ENCODE results near the gene SEPTIN12.

SEPTIN12 gene

GRCh38 chr16:4737545-4737944 lies 50.6 kb downstream of the SEPTIN12 start:
- no peaks in the 10 kb centered on the region for H3K27me3 ChIP-seq (ENCODE audit: insufficient read depth, poor library complexity, severe bottlenecking)
- no peak for DNase-seq (ENCODE audit: low spot score)
- H3K4me3 ChIP-seq (ENCODE audit: severe bottlenecking) = no peak overlapping the region
- H3K27ac ChIP-seq (ENCODE audit: poor library complexity, severe bottlenecking) = no peak overlapping the region
- no peaks in the 10 kb centered on the region; the same call in 1 of the 2 replicates for H3K36me3 ChIP-seq (ENCODE audit: low read depth)
- no peaks in the 10 kb centered on the region for H3K9me3 ChIP-seq (ENCODE audit: severe bottlenecking)
- no peak for TF ChIP-seq CTCF (IDR thresholded peaks at IDR 0.05; ENCODE audit: poor library complexity, severe bottlenecking)
- H3K4me1 ChIP-seq (ENCODE audit: insufficient read depth, poor library complexity, severe bottlenecking) = no peaks in the 10 kb centered on the region
- no peak for ATAC-seq (ENCODE audit: low read depth)

GRCh38 chr16:4736546-4736945 lies 51.6 kb downstream of the SEPTIN12 start:
- Histone ChIP-seq H3K4me1 (ENCODE audit: insufficient read depth, poor library complexity, severe bottlenecking) (no peaks in the 10 kb centered on the region), H3K4me3 (ENCODE audit: severe bottlenecking) (no peak overlapping the region), H3K9me3 (ENCODE audit: severe bottlenecking) (no peaks in the 10 kb centered on the region), H3K27me3 (ENCODE audit: insufficient read depth, poor library complexity, severe bottlenecking) (no peaks in the 10 kb centered on the region), H3K27ac (ENCODE audit: poor library complexity, severe bottlenecking) (no peak overlapping the region), H3K36me3 (ENCODE audit: low read depth) (peaks cover 5% of the 10 kb centered on the region)
- DNase-seq (ENCODE audit: low spot score) (no peak), ATAC-seq (ENCODE audit: low read depth) (no peak)
- TF ChIP-seq CTCF (IDR thresholded peaks at IDR 0.05; ENCODE audit: poor library complexity, severe bottlenecking) = no peak

GRCh38 chr16:4734730-4735535 lies 53.2 kb downstream of the SEPTIN12 start:
- H3K4me1 ChIP-seq (ENCODE audit: insufficient read depth, poor library complexity, severe bottlenecking) = no peaks in the 10 kb centered on the region

GRCh38 chr16:4734063-4734729 lies 53.9 kb downstream of the SEPTIN12 start, which contains the start of the genes ANKS3 and DNAAF8:
TSS of gene ANKS3 (minus strand) at chr16:4734271. CDS start at chr16:4730149, 4,122 bp downstream.
TSS of gene DNAAF8 (plus strand) at chr16:4734537. CDS start at chr16:4736515, 1,978 bp downstream.
- H3K27ac ChIP-seq (ENCODE audit: poor library complexity, severe bottlenecking) = peak within 1 kb of the TSS; percentile 50
- DNase-seq (ENCODE audit: low spot score) (peak; percentile 98), ATAC-seq (ENCODE audit: low read depth) (peak; percentile 97)
- H3K9me3 ChIP-seq (ENCODE audit: severe bottlenecking) = no peaks in the 10 kb centered on the region
- peak within 1 kb of the TSS; percentile 66 for H3K4me3 ChIP-seq (ENCODE audit: severe bottlenecking)
- no peak for TF ChIP-seq CTCF (IDR thresholded peaks at IDR 0.05; ENCODE audit: poor library complexity, severe bottlenecking)
- H3K27me3 ChIP-seq (ENCODE audit: insufficient read depth, poor library complexity, severe bottlenecking) = no peaks in the 10 kb centered on the region
- H3K4me1 ChIP-seq (ENCODE audit: insufficient read depth, poor library complexity, severe bottlenecking) = no peaks in the 10 kb centered on the region
- peaks cover 27% of the 10 kb centered on the region for H3K36me3 ChIP-seq (ENCODE audit: low read depth)

More at GRCh38 chr16:4734730-4735535, 53.2 kb downstream of the SEPTIN12 start:
- ATAC-seq (ENCODE audit: low read depth) (peak; percentile 59), DNase-seq (ENCODE audit: low spot score) (peak; percentile 86)
- peak overlapping the region; percentile 66 for H3K4me3 ChIP-seq (ENCODE audit: severe bottlenecking)
- peak overlapping the region; percentile 50 for H3K27ac ChIP-seq (ENCODE audit: poor library complexity, severe bottlenecking)
- peaks cover 21% of the 10 kb centered on the region for H3K36me3 ChIP-seq (ENCODE audit: low read depth)
- H3K9me3 ChIP-seq (ENCODE audit: severe bottlenecking) = no peaks in the 10 kb centered on the region
- TF ChIP-seq CTCF (IDR thresholded peaks at IDR 0.05; ENCODE audit: poor library complexity, severe bottlenecking) = no peak
- H3K27me3 ChIP-seq (ENCODE audit: insufficient read depth, poor library complexity, severe bottlenecking) = no peaks in the 10 kb centered on the region
